ENCODE data around the gene USP22. TPM values are rescaled to one million over a fixed set of nuclear protein-coding genes. Genes with fewer than 3 reads are reported as not detected.

USP22 gene
- total RNA-seq, 1 experiment from 2014 or later, result 210 TPM

DNA sequence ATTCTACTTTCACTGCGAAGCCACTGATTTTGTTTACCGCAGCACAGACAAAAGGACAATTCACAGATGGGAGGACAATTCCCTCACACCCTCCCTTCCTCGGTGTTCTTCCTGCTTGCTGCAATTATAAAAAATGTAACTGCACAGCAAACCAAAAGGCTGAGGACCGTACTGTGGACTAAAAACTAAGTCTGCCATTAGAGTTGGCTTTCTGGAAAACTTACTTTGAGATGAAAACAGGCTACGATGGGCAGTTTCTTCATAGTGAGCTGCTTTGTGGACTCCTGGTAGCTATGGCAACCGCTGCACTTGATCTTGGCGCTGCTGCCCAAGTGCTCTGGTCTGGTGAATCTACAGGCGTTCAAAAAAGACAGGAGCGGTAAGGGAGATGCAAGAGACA is 35.2 kb downstream of the USP22 start:
- H4K20me1 ChIP-seq (ENCODE audit: insufficient read depth), result peaks cover 10% of the 10 kb centered on the region; the same call in 1 of the 2 replicates
- RAD21 ChIA-PET (ENCODE audit: low non-redundant PET in 1 of 2, low total read pairs in 2 of 2, uncharacterized antibody in 2 of 2, unreplicated experiment in 2 of 2), result no interaction called here
- H3K9ac ChIP-seq (ENCODE audit: low read length), result no peak overlapping the region
- H3K4me1 ChIP-seq (ENCODE audit: control insufficient read depth in 1 of 2, insufficient read depth in 2 of 2, low read length in 2 of 2), result no peaks in the 10 kb centered on the region
- CTCF ChIA-PET, result no interaction called here
- H3K79me2 ChIP-seq (ENCODE audit: insufficient read depth, low read length), result peaks cover 66% of the 10 kb centered on the region
- no peaks in the 10 kb centered on the region for H3K9me3 ChIP-seq (ENCODE audit: control insufficient read depth in 1 of 2, insufficient read depth in 1 of 2, low read depth in 1 of 2, low read length in 2 of 2)
- ATAC-seq (no peak), DNase-seq (ENCODE audit: low read depth, low spot score) (no peak)
- H3K4me3 ChIP-seq (replicated peaks in 1 of 2; ENCODE audit: low read depth in 1 of 2, low read length in 2 of 2), result no peak overlapping the region
- POLR2A ChIA-PET, result no interaction called here
- H3K36me3 ChIP-seq (ENCODE audit: control insufficient read depth in 1 of 2, insufficient read depth in 2 of 2, low read length in 2 of 2), result peaks cover 80 to 82% of the 10 kb centered on the region in 2 experiments
- no peak overlapping the region for H2AFZ ChIP-seq (ENCODE audit: low read depth, low read length, poor library complexity, severe bottlenecking)
- no peak overlapping the region for H3K4me2 ChIP-seq (ENCODE audit: low read length)
- no peaks in the 10 kb centered on the region for H3K9me2 ChIP-seq (ENCODE audit: insufficient read depth)
- no TSS peak for BruUV-seq (replicated peaks)
- H3K27ac ChIP-seq (ENCODE audit: low read depth, low read length), result no peak overlapping the region
- no peaks in the 10 kb centered on the region for H3K27me3 ChIP-seq (ENCODE audit: insufficient read depth, low read length)
- intact Hi-C loops (cut with micrococcal nuclease), result no loop called here
- TF ChIP-seq EGR1 (IDR thresholded peaks at IDR 0.05; ENCODE audit: low read depth) (no peak), CEBPB (IDR thresholded peaks at IDR 0.05; ENCODE audit: low read depth) (no peak), POLR2AphosphoS5 (IDR thresholded peaks at IDR 0.05; ENCODE audit: low read depth, low read length) (no peak), POLR2A (IDR thresholded peaks at IDR 0.05; ENCODE audit: borderline replicate concordance, extremely low read depth, insufficient read depth, insufficient read length) (no peak), TCF7L2 (IDR thresholded peaks at IDR 0.05; ENCODE audit: borderline replicate concordance, extremely low read depth, insufficient read depth, insufficient read length) (no peak), ELF1 (IDR thresholded peaks at IDR 0.05; ENCODE audit: borderline replicate concordance, low read depth) (no peak), ZNF274 (IDR thresholded peaks at IDR 0.05; ENCODE audit: low read depth, low read length) (no peak)

DNA sequence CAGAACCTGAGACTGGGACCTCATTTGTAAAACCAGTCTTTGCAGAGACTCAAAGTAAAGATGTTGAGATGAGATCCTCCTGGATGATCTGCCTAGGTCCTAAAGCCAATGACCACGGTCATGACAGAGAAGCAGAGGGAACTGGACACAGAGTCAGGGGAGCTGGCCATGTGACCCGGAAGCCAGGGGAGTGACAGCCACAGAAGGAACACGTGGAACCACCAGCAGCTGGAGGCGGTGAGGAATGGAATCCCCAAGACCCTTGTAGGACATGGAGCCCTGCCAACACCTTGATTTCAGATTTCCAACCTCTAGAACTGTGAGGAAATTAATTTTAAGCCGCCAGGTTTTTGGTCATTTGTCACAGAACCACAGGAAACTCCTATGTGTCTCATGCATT is 37.0 kb downstream of the USP22 start:
- no peak overlapping the region for H3K4me2 ChIP-seq (ENCODE audit: low read length)
- intact Hi-C loops (cut with micrococcal nuclease), result no loop called here
- H3K4me1 ChIP-seq (ENCODE audit: control insufficient read depth in 1 of 2, insufficient read depth in 2 of 2, low read length in 2 of 2), result no peaks in the 10 kb centered on the region
- peaks cover 6% of the 10 kb centered on the region; the same call in 1 of the 2 replicates for H4K20me1 ChIP-seq (ENCODE audit: insufficient read depth)
- peaks cover 79 to 80% of the 10 kb centered on the region in 2 experiments for H3K36me3 ChIP-seq (ENCODE audit: control insufficient read depth in 1 of 2, insufficient read depth in 2 of 2, low read length in 2 of 2)
- H3K27ac ChIP-seq (ENCODE audit: low read depth, low read length), result no peak overlapping the region
- H3K79me2 ChIP-seq (ENCODE audit: insufficient read depth, low read length), result peaks cover 49% of the 10 kb centered on the region
- no peaks in the 10 kb centered on the region for H3K9me2 ChIP-seq (ENCODE audit: insufficient read depth)
- ChIA-PET RAD21 (ENCODE audit: low non-redundant PET in 1 of 2, low total read pairs in 2 of 2, uncharacterized antibody in 2 of 2, unreplicated experiment in 2 of 2) (no interaction called here), CTCF (no interaction called here), POLR2A (no interaction called here)
- no peak for ATAC-seq
- no peak overlapping the region for H3K4me3 ChIP-seq (replicated peaks in 1 of 2; ENCODE audit: low read depth in 1 of 2, low read length in 2 of 2)
- no peak overlapping the region for H2AFZ ChIP-seq (ENCODE audit: low read depth, low read length, poor library complexity, severe bottlenecking)
- no peaks in the 10 kb centered on the region for H3K9me3 ChIP-seq (ENCODE audit: control insufficient read depth in 1 of 2, insufficient read depth in 1 of 2, low read depth in 1 of 2, low read length in 2 of 2)
- BruUV-seq (replicated peaks), result no TSS peak
- no peaks in the 10 kb centered on the region for H3K27me3 ChIP-seq (ENCODE audit: insufficient read depth, low read length)
- no peak overlapping the region for H3K9ac ChIP-seq (ENCODE audit: low read length)
- no peak for DNase-seq (ENCODE audit: low read depth, low spot score)
- TF ChIP-seq EZH2 (IDR thresholded peaks at IDR 0.05) (no peak), ZNF274 (IDR thresholded peaks at IDR 0.05; ENCODE audit: low read depth, low read length) (no peak), SIN3A (IDR thresholded peaks at IDR 0.05; ENCODE audit: low read depth) (no peak), POLR2A (IDR thresholded peaks at IDR 0.05; ENCODE audit: borderline replicate concordance, extremely low read depth, insufficient read depth, insufficient read length) (no peak), RAD21 (IDR thresholded peaks at IDR 0.05; ENCODE audit: low read depth) (no peak), EZH2phosphoT487 (IDR thresholded peaks at IDR 0.05; ENCODE audit: borderline replicate concordance) (no peak), ELF1 (IDR thresholded peaks at IDR 0.05; ENCODE audit: borderline replicate concordance, low read depth) (no peak), EGR1 (IDR thresholded peaks at IDR 0.05; ENCODE audit: low read depth) (no peak), JUND (IDR thresholded peaks at IDR 0.05) (no peak), CEBPB (IDR thresholded peaks at IDR 0.05; ENCODE audit: low read depth) (no peak), POLR2AphosphoS5 (IDR thresholded peaks at IDR 0.05; ENCODE audit: low read depth, low read length) (no peak), SP1 (IDR thresholded peaks at IDR 0.05; ENCODE audit: low read depth) (no peak)
- TF ChIP-seq, protein P1, sequence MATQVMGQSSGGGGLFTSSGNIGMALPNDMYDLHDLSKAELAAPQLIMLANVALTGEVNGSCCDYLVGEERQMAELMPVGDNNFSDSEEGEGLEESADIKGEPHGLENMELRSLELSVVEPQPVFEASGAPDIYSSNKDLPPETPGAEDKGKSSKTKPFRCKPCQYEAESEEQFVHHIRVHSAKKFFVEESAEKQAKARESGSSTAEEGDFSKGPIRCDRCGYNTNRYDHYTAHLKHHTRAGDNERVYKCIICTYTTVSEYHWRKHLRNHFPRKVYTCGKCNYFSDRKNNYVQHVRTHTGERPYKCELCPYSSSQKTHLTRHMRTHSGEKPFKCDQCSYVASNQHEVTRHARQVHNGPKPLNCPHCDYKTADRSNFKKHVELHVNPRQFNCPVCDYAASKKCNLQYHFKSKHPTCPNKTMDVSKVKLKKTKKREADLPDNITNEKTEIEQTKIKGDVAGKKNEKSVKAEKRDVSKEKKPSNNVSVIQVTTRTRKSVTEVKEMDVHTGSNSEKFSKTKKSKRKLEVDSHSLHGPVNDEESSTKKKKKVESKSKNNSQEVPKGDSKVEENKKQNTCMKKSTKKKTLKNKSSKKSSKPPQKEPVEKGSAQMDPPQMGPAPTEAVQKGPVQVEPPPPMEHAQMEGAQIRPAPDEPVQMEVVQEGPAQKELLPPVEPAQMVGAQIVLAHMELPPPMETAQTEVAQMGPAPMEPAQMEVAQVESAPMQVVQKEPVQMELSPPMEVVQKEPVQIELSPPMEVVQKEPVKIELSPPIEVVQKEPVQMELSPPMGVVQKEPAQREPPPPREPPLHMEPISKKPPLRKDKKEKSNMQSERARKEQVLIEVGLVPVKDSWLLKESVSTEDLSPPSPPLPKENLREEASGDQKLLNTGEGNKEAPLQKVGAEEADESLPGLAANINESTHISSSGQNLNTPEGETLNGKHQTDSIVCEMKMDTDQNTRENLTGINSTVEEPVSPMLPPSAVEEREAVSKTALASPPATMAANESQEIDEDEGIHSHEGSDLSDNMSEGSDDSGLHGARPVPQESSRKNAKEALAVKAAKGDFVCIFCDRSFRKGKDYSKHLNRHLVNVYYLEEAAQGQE (IDR thresholded peaks at IDR 0.05; ENCODE audit: low read depth), result no peak
- TF ChIP-seq, protein P2, sequence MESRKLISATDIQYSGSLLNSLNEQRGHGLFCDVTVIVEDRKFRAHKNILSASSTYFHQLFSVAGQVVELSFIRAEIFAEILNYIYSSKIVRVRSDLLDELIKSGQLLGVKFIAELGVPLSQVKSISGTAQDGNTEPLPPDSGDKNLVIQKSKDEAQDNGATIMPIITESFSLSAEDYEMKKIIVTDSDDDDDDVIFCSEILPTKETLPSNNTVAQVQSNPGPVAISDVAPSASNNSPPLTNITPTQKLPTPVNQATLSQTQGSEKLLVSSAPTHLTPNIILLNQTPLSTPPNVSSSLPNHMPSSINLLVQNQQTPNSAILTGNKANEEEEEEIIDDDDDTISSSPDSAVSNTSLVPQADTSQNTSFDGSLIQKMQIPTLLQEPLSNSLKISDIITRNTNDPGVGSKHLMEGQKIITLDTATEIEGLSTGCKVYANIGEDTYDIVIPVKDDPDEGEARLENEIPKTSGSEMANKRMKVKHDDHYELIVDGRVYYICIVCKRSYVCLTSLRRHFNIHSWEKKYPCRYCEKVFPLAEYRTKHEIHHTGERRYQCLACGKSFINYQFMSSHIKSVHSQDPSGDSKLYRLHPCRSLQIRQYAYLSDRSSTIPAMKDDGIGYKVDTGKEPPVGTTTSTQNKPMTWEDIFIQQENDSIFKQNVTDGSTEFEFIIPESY (IDR thresholded peaks at IDR 0.05; ENCODE audit: extremely low read depth, insufficient replicate concordance, low read length), result no peak
- TF ChIP-seq, protein P3, sequence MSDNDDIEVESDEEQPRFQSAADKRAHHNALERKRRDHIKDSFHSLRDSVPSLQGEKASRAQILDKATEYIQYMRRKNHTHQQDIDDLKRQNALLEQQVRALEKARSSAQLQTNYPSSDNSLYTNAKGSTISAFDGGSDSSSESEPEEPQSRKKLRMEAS (IDR thresholded peaks at IDR 0.05), result no peak
